CD4-positive, alpha-beta T cell treated with Interleukin-17A for 4 hours (primary cell): Measurements from ENCODE around the gene HOXB1.
"Not testable (repeated sequence)": the region's sequence is repeated elsewhere in the genome, so short reads cannot be mapped to it uniquely, and the experiment has no call there.

Experiments
- DNase-seq: peaks from one replicate; pipeline ENCODE4 v3.0.0-alpha.2; 2020; ENCODE audit warnings: mixed read lengths

Gene HOXB1

GRCh38 chr17:48542114-48542656 is 11.4 kb upstream of the HOXB1 start:
- DNase-seq: peak; percentile 56

- DNase-seq: peak; percentile 70
These were observed 10.8 kb upstream of the HOXB1 start for GRCh38 chr17:48541577-48542113.

GRCh38 chr17:48541036-48541576 is 10.3 kb upstream of the HOXB1 start:
- DNase-seq: no peak

- no peak for DNase-seq
These were observed 9.4 kb upstream of the HOXB1 start for GRCh38 chr17:48540213-48540612.

- no peak for DNase-seq
These were observed 8.4 kb upstream of the HOXB1 start for GRCh38 chr17:48539177-48539576.

GRCh38 chr17:48537316-48537715 is 6.5 kb upstream of the HOXB1 start:
- no peak for DNase-seq

- DNase-seq: not testable (repeated sequence)
These were observed 5.2 kb upstream of the HOXB1 start for GRCh38 chr17:48535793-48536559.

GRCh38 chr17:48532261-48532660 is 1.4 kb upstream of the HOXB1 start:
- DNase-seq: no peak

GRCh38 chr17:48530208-48530886 is 464 bp downstream of the HOXB1 start:
- DNase-seq: no peak

GRCh38 chr17:48529683-48530009 is 1.2 kb downstream of the HOXB1 start:
- DNase-seq: no peak

GRCh38 chr17:48528936-48529682 is 1.7 kb downstream of the HOXB1 start:
- DNase-seq: no peak

- no peak for DNase-seq
These were observed 2.5 kb downstream of the HOXB1 start for GRCh38 chr17:48528153-48528935.

GRCh38 chr17:48527547-48527932 is 3.3 kb downstream of the HOXB1 start:
- no peak for DNase-seq

- peak; percentile 16 for DNase-seq
These were observed 3.9 kb downstream of the HOXB1 start for GRCh38 chr17:48526608-48527546.

GRCh38 chr17:48523010-48523409 is 7.8 kb downstream of the HOXB1 start:
- DNase-seq: no peak

- no peak for DNase-seq
These were observed 8.7 kb downstream of the HOXB1 start for GRCh38 chr17:48522031-48522653.

- no peak for DNase-seq
These were observed 10.2 kb downstream of the HOXB1 start for GRCh38 chr17:48520631-48521079.

GRCh38 chr17:48519427-48519826 is 11.4 kb downstream of the HOXB1 start:
- no peak for DNase-seq

- DNase-seq: no peak
These were observed 13.3 kb downstream of the HOXB1 start for GRCh38 chr17:48517478-48517877.
